HepG2 (cell line): ENCODE data around the gene PDE4D. TPM values are rescaled to one million over a fixed set of nuclear protein-coding genes. Genes with fewer than 3 reads are reported as not detected.

Source experiments
- ATAC-seq: fragments of 200-7000 bp; cut with Tn5 transposase; 3 replicates; pipeline ENCODE4 v1.9.1; 2020; ENCODE audit warnings: mild to moderate bottlenecking, moderate library complexity
- BruUV-seq: library from RNA; stranded (reverse); fragments of 400-500 nt; replicated peaks from 2 replicates; lab custom pipeline; 2021; lab: Mats Ljungman, UMichigan
- CTCF ChIA-PET: fragments of 300-600 bp; formaldehyde crosslinking; extraction: SDS; loops from one replicate; lab custom pipeline; 2021; ENCODE audit warnings: low total read pairs, inconsistent platforms, low intra/inter-chr PET ratio; lab: Yijun Ruan, JAX
- POLR2A ChIA-PET: fragments of 350-600 bp; sonication (Branson Sonifier 250); formaldehyde crosslinking; loops from one replicate; lab custom pipeline; 2020; ENCODE audit warnings: antibody characterized with exemption, inconsistent platforms; lab: Yijun Ruan, JAX
- DNase-seq: peaks from one replicate; pipeline ENCODE4 v3.0.0-alpha.2; 2015; ENCODE audit warnings: low spot score
- FAIRE-seq: peaks from 3 replicates; lab custom pipeline; 2011; peaks lifted over from hg19 to GRCh38; lab: Jason Lieb, UNC
- H2AFZ ChIP-seq: one replicate; pipeline ENCODE4 v1.6.1; 2011; ENCODE audit warnings: low read length, inconsistent platforms
- H3K27ac ChIP-seq: fragments of 300-600 bp; 3 replicates; pipeline ENCODE4 v1.8.0; 2011; ENCODE audit warnings: mixed run types, mild to moderate bottlenecking, mixed read lengths, low read length, inconsistent platforms; ENCODE audit not compliant: insufficient read depth; ENCODE audit errors: extremely low read length
- H3K27me3 ChIP-seq, 2 experiments: fragments of 200-600 bp in 1 of 2; 2 replicates in 1 of 2; 3 replicates in 1 of 2; pipeline versions ENCODE4 v1.6.0 to v1.8.0; 2011; ENCODE audit warnings: low read length in 2 of 2, mild to moderate bottlenecking in 2 of 2, moderate library complexity in 2 of 2, inconsistent platforms in 1 of 2; ENCODE audit not compliant: insufficient read depth in 2 of 2, control insufficient read depth in 1 of 2
- H3K36me3 ChIP-seq, 2 experiments: fragments of 200-600 bp in 1 of 2; replicated peaks in 1 of 2; 2 replicates in 1 of 2; 3 replicates in 1 of 2; pipeline versions ENCODE4 v1.5.1 to v1.8.0; 2011; ENCODE audit warnings: low read length in 2 of 2, inconsistent platforms in 1 of 2; ENCODE audit not compliant: insufficient read depth in 2 of 2, control insufficient read depth in 1 of 2
- H3K4me1 ChIP-seq: 2 replicates; pipeline ENCODE4 v1.5.1; 2012; ENCODE audit warnings: low read length, inconsistent platforms; ENCODE audit not compliant: insufficient read depth
- H3K4me2 ChIP-seq: 2 replicates; pipeline ENCODE4 v1.6.0; 2011; ENCODE audit warnings: low read depth, low read length, inconsistent platforms
- H3K4me3 ChIP-seq, 3 experiments: fragments of 200-600 bp in 1 of 3; sonication (generic), shearing (Covaris generic) in 1 of 3; replicated peaks in 1 of 3; 2 replicates each; pipeline ENCODE4 v1.5.1; 2011 to 2016; ENCODE audit warnings: low read length in 3 of 3, inconsistent platforms in 2 of 3, low read depth in 2 of 3, mild to moderate bottlenecking in 2 of 3, control low read depth in 1 of 3, mixed read lengths in 1 of 3; ENCODE audit not compliant: insufficient read depth in 1 of 3
- H3K79me2 ChIP-seq: one replicate; pipeline ENCODE4 v1.6.1; 2011; ENCODE audit warnings: low read length, inconsistent platforms; ENCODE audit not compliant: insufficient read depth
- H3K9ac ChIP-seq: 2 replicates; pipeline ENCODE4 v1.6.0; 2011; ENCODE audit warnings: mild to moderate bottlenecking, low read depth, low read length, inconsistent platforms; ENCODE audit not compliant: insufficient read depth
- H3K9me3 ChIP-seq: 2 replicates; pipeline ENCODE4 v1.5.1; 2012; ENCODE audit warnings: mild to moderate bottlenecking, low read length
- H4K20me1 ChIP-seq: 2 replicates; pipeline ENCODE4 v1.6.0; 2011; ENCODE audit warnings: inconsistent platforms, mild to moderate bottlenecking, low read length, moderate library complexity; ENCODE audit not compliant: insufficient read depth
- ARID2 ChIP-seq: sonication (generic); formaldehyde crosslinking; IDR thresholded peaks from 2 replicates; pipeline ENCODE4 v1.8.1; 2022; ENCODE audit warnings: mild to moderate bottlenecking, missing genetic modification reagents, borderline replicate concordance
- HNF4A ChIP-seq: sonication (generic); formaldehyde crosslinking; IDR thresholded peaks from 2 replicates; pipeline ENCODE4 v1.4.0; 2020; ENCODE audit warnings: missing genetic modification reagents
- ISX ChIP-seq: sonication (generic); formaldehyde crosslinking; conservative IDR thresholded peaks from 2 replicates; pipeline ENCODE4 v1.5.0; 2020; ENCODE audit warnings: missing genetic modification reagents
- NFYC ChIP-seq: IDR thresholded peaks from 2 replicates; pipeline ENCODE4 v1.6.1; 2016; ENCODE audit warnings: missing genetic modification reagents, missing compliant biosample characterization
- PTBP1 ChIP-seq: fragments of 200-400 bp; formaldehyde crosslinking; IDR thresholded peaks from 2 replicates; pipeline ENCODE4 v1.6.1; 2018; ENCODE audit warnings: low read length, low read depth; ENCODE audit not compliant: poor library complexity, severe bottlenecking
- ZBTB7B ChIP-seq: sonication (generic); formaldehyde crosslinking; IDR thresholded peaks from 2 replicates; pipeline ENCODE4 v1.4.0; 2020; ENCODE audit warnings: missing genetic modification reagents
- ZFP90 ChIP-seq: sonication (generic); formaldehyde crosslinking; IDR thresholded peaks from 2 replicates; pipeline ENCODE4 v1.8.0; 2022; ENCODE audit warnings: missing genetic modification reagents, mild to moderate bottlenecking, inconsistent platforms, borderline replicate concordance
- ZNF383 ChIP-seq: sonication (generic); formaldehyde crosslinking; IDR thresholded peaks from 2 replicates; pipeline ENCODE4 v1.4.0; 2020; ENCODE audit warnings: missing genetic modification reagents, mild to moderate bottlenecking, borderline replicate concordance
- ZNF547 ChIP-seq: sonication (generic); formaldehyde crosslinking; IDR thresholded peaks from 2 replicates; pipeline ENCODE4 v1.5.1; 2020; ENCODE audit warnings: mild to moderate bottlenecking, missing genetic modification reagents
- ZNF605 ChIP-seq: sonication (generic); formaldehyde crosslinking; IDR thresholded peaks from 2 replicates; pipeline ENCODE4 v1.8.0; 2022; ENCODE audit warnings: mild to moderate bottlenecking, missing genetic modification reagents
- ZNF660 ChIP-seq: sonication (generic); formaldehyde crosslinking; IDR thresholded peaks from 2 replicates; pipeline ENCODE4 v1.5.1; 2020; ENCODE audit warnings: mild to moderate bottlenecking, low read depth, missing genetic modification reagents, borderline replicate concordance
- ZNF747 ChIP-seq: sonication (generic); formaldehyde crosslinking; IDR thresholded peaks from 2 replicates; pipeline ENCODE4 v1.8.1; 2023; ENCODE audit warnings: missing genetic modification reagents, mild to moderate bottlenecking, borderline replicate concordance
- WGBS: methylation state at CpG from one replicate; pipeline ENCODE4 v1.1.6; 2017; ENCODE audit warnings: low lambda C conversion rate; 5-methylcytosine and 5-hydroxymethylcytosine counted together
- in situ Hi-C: cut with HindIII; loops from 2 replicates; pipeline ENCODE4 v1.10.0; 2017; ENCODE audit warnings: low pct_unique_long_range_greater_than_20kb; ENCODE audit not compliant: extremely low pct_ligation_motif_present
- intact Hi-C: fragments of 100-400 bp; cut with micrococcal nuclease; formaldehyde crosslinking; loops from one replicate; pipeline ENCODE4 v1.10.0; 2022; ENCODE audit not compliant: unreplicated experiment
- polyA plus RNA-seq, 8 experiments: library from polyadenylated mRNA; depleted of rRNA in 3 of 8; stranded (reverse) in 7 of 8; unstranded in 1 of 8; fragments of >200 nt; fragmentation: Illumina TruSeq in 4 of 8; extraction: Trizol in 4 of 8; gene quantifications; 2 replicates each; pipeline versions ENCODE4 v1.2.1 to v1.2.3, GENCODE V29; 2011 to 2016; ENCODE audit warnings: low read depth in 4 of 8, missing spikeins in 1 of 8, mixed read lengths in 1 of 8; ENCODE audit not compliant: insufficient read depth in 1 of 8
- total RNA-seq, 5 experiments: library from RNA; depleted of rRNA; stranded (reverse); fragments of >200 nt; fragmentation: Illumina TruSeq; extraction: Trizol; gene quantifications; 2 replicates each; pipeline ENCODE4 v1.2.3, GENCODE V29; 2016; ENCODE audit warnings: low read depth in 1 of 5
- TF ChIP-seq, protein P1 (sequence below): IDR thresholded peaks from 2 replicates; pipeline ENCODE4 v1.6.1; 2016; ENCODE audit warnings: missing genetic modification reagents, missing compliant biosample characterization
- TF ChIP-seq, protein P2 (sequence below): sonication (generic); formaldehyde crosslinking; IDR thresholded peaks from 2 replicates; pipeline ENCODE4 v1.4.0; 2020; ENCODE audit warnings: low read depth, mild to moderate bottlenecking, missing genetic modification reagents

Gene PDE4D
- total and polyA plus RNA-seq, 2 of the 13 experiments (the other 11 are each of a cell fraction or from before 2014, with no cell fraction given): 7.0 to 12.2 TPM

- no peak overlapping the region for H2AFZ ChIP-seq
- in situ Hi-C loops: no loop called here
- CTCF ChIA-PET: no interaction called here
- TF ChIP-seq ZNF747 (CRISPR knock-in tag): no peak
- no peak for TF ChIP-seq ZBTB7B (CRISPR knock-in tag)
- no peak for TF ChIP-seq PTBP1
- TF ChIP-seq ZFP90 (CRISPR knock-in tag): no peak
- no peak for TF ChIP-seq ARID2 (CRISPR knock-in tag)
- TF ChIP-seq ZNF547 (CRISPR knock-in tag): no peak
- TF ChIP-seq ZNF383 (CRISPR knock-in tag): no peak
- TF ChIP-seq, protein P1, sequence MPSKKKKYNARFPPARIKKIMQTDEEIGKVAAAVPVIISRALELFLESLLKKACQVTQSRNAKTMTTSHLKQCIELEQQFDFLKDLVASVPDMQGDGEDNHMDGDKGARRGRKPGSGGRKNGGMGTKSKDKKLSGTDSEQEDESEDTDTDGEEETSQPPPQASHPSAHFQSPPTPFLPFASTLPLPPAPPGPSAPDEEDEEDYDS (CRISPR knock-in tag): no peak
- TF ChIP-seq, protein P2, sequence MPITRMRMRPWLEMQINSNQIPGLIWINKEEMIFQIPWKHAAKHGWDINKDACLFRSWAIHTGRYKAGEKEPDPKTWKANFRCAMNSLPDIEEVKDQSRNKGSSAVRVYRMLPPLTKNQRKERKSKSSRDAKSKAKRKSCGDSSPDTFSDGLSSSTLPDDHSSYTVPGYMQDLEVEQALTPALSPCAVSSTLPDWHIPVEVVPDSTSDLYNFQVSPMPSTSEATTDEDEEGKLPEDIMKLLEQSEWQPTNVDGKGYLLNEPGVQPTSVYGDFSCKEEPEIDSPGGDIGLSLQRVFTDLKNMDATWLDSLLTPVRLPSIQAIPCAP: no peak
- no peak for TF ChIP-seq ZNF605
- no peak for TF ChIP-seq HNF4A (CRISPR knock-in tag)
- TF ChIP-seq ZNF660: no peak
- TF ChIP-seq ISX (CRISPR knock-in tag): no peak
- no peak for TF ChIP-seq NFYC (CRISPR knock-in tag)
- FAIRE-seq: no peak
- no peaks in the 10 kb centered on the region for H4K20me1 ChIP-seq
- H3K4me3 ChIP-seq: no peak overlapping the region
- DNase-seq: no peak
- intact Hi-C loops: no loop called here
- no peak overlapping the region for H3K4me2 ChIP-seq
- WGBS: no CpG with 5 or more reads among the region's 2 CpGs
- H3K4me1 ChIP-seq: peaks cover 35% of the 10 kb centered on the region
- no TSS peak for BruUV-seq
- no peaks in the 10 kb centered on the region for H3K9me3 ChIP-seq
- no peaks in the 10 kb centered on the region for H3K36me3 ChIP-seq
- POLR2A ChIA-PET: no interaction called here
- H3K27ac ChIP-seq: no peak overlapping the region
- ATAC-seq: no peak
- no peak overlapping the region for H3K9ac ChIP-seq
- no peaks in the 10 kb centered on the region for H3K27me3 ChIP-seq
- H3K79me2 ChIP-seq: no peaks in the 10 kb centered on the region
Measured at GRCh38 chr5:59765446-59765845, 128.1 kb downstream of the PDE4D start.
